HepG2 (cell line): ENCODE data around the gene TIRAP. TPM values are rescaled to one million over a fixed set of nuclear protein-coding genes. Genes with fewer than 3 reads are reported as not detected.

ENCODE experiments used
- ATAC-seq: fragments of 200-7000 bp; cut with Tn5 transposase; 3 replicates; pipeline ENCODE4 v1.9.1; 2020; ENCODE audit warnings: mild to moderate bottlenecking, moderate library complexity
- BruUV-seq: library from RNA; stranded (reverse); fragments of 400-500 nt; replicated peaks from 2 replicates; lab custom pipeline; 2021; lab: Mats Ljungman, UMichigan
- CTCF ChIA-PET: fragments of 300-600 bp; formaldehyde crosslinking; extraction: SDS; loops from one replicate; lab custom pipeline; 2021; ENCODE audit warnings: low total read pairs, inconsistent platforms, low intra/inter-chr PET ratio; lab: Yijun Ruan, JAX
- POLR2A ChIA-PET: fragments of 350-600 bp; sonication (Branson Sonifier 250); formaldehyde crosslinking; loops from one replicate; lab custom pipeline; 2020; ENCODE audit warnings: antibody characterized with exemption, inconsistent platforms; lab: Yijun Ruan, JAX
- DNase-seq: peaks from one replicate; pipeline ENCODE4 v3.0.0-alpha.2; 2015; ENCODE audit warnings: low spot score
- FAIRE-seq: peaks from 3 replicates; lab custom pipeline; 2011; peaks lifted over from hg19 to GRCh38; lab: Jason Lieb, UNC
- H2AFZ ChIP-seq: one replicate; pipeline ENCODE4 v1.6.1; 2011; ENCODE audit warnings: low read length, inconsistent platforms
- H3K27ac ChIP-seq: fragments of 300-600 bp; 3 replicates; pipeline ENCODE4 v1.8.0; 2011; ENCODE audit warnings: mixed run types, mild to moderate bottlenecking, mixed read lengths, low read length, inconsistent platforms; ENCODE audit not compliant: insufficient read depth; ENCODE audit errors: extremely low read length
- H3K27me3 ChIP-seq, 2 experiments: fragments of 200-600 bp in 1 of 2; 2 replicates in 1 of 2; 3 replicates in 1 of 2; pipeline versions ENCODE4 v1.6.0 to v1.8.0; 2011; ENCODE audit warnings: low read length in 2 of 2, mild to moderate bottlenecking in 2 of 2, moderate library complexity in 2 of 2, inconsistent platforms in 1 of 2; ENCODE audit not compliant: insufficient read depth in 2 of 2, control insufficient read depth in 1 of 2
- H3K36me3 ChIP-seq, 2 experiments: fragments of 200-600 bp in 1 of 2; replicated peaks in 1 of 2; 2 replicates in 1 of 2; 3 replicates in 1 of 2; pipeline versions ENCODE4 v1.5.1 to v1.8.0; 2011; ENCODE audit warnings: low read length in 2 of 2, inconsistent platforms in 1 of 2; ENCODE audit not compliant: insufficient read depth in 2 of 2, control insufficient read depth in 1 of 2
- H3K4me1 ChIP-seq: 2 replicates; pipeline ENCODE4 v1.5.1; 2012; ENCODE audit warnings: low read length, inconsistent platforms; ENCODE audit not compliant: insufficient read depth
- H3K4me2 ChIP-seq: 2 replicates; pipeline ENCODE4 v1.6.0; 2011; ENCODE audit warnings: low read depth, low read length, inconsistent platforms
- H3K4me3 ChIP-seq, 3 experiments: fragments of 200-600 bp in 1 of 3; sonication (generic), shearing (Covaris generic) in 1 of 3; replicated peaks in 1 of 3; 2 replicates each; pipeline ENCODE4 v1.5.1; 2011 to 2016; ENCODE audit warnings: low read length in 3 of 3, inconsistent platforms in 2 of 3, low read depth in 2 of 3, mild to moderate bottlenecking in 2 of 3, control low read depth in 1 of 3, mixed read lengths in 1 of 3; ENCODE audit not compliant: insufficient read depth in 1 of 3
- H3K79me2 ChIP-seq: one replicate; pipeline ENCODE4 v1.6.1; 2011; ENCODE audit warnings: low read length, inconsistent platforms; ENCODE audit not compliant: insufficient read depth
- H3K9ac ChIP-seq: 2 replicates; pipeline ENCODE4 v1.6.0; 2011; ENCODE audit warnings: mild to moderate bottlenecking, low read depth, low read length, inconsistent platforms; ENCODE audit not compliant: insufficient read depth
- H3K9me3 ChIP-seq: 2 replicates; pipeline ENCODE4 v1.5.1; 2012; ENCODE audit warnings: mild to moderate bottlenecking, low read length
- H4K20me1 ChIP-seq: 2 replicates; pipeline ENCODE4 v1.6.0; 2011; ENCODE audit warnings: inconsistent platforms, mild to moderate bottlenecking, low read length, moderate library complexity; ENCODE audit not compliant: insufficient read depth
- AKAP8 ChIP-seq: sonication (generic); formaldehyde crosslinking; IDR thresholded peaks from 2 replicates; pipeline ENCODE4 v1.5.1; 2020; ENCODE audit warnings: mild to moderate bottlenecking, missing genetic modification reagents
- ARHGAP35 ChIP-seq: sonication (generic); formaldehyde crosslinking; IDR thresholded peaks from 2 replicates; pipeline ENCODE4 v1.9.0; 2022; ENCODE audit warnings: mild to moderate bottlenecking, inconsistent platforms, moderate library complexity, missing genetic modification reagents, borderline replicate concordance
- ESRRA ChIP-seq: sonication (generic); formaldehyde crosslinking; IDR thresholded peaks from 2 replicates; pipeline ENCODE4 v1.5.1; 2020; ENCODE audit warnings: mild to moderate bottlenecking, low read depth, missing genetic modification reagents
- FOSL1 ChIP-seq: sonication (generic); formaldehyde crosslinking; IDR thresholded peaks from 2 replicates; pipeline ENCODE4 v1.9.0; 2021; ENCODE audit warnings: missing genetic modification reagents, borderline replicate concordance
- NR3C1 ChIP-seq: sonication (generic); formaldehyde crosslinking; IDR thresholded peaks from 2 replicates; pipeline ENCODE4 v1.4.0; 2020; ENCODE audit warnings: missing genetic modification reagents
- PATZ1 ChIP-seq: sonication (generic); formaldehyde crosslinking; IDR thresholded peaks from 2 replicates; pipeline ENCODE4 v1.4.0; 2020; ENCODE audit warnings: missing genetic modification reagents
- RARA ChIP-seq: IDR thresholded peaks from 2 replicates; pipeline ENCODE4 v1.6.1; 2016; ENCODE audit warnings: missing genetic modification reagents, missing compliant biosample characterization
- RXRA ChIP-seq: sonication (generic); formaldehyde crosslinking; IDR thresholded peaks from 2 replicates; pipeline ENCODE4 v1.5.1; 2020; ENCODE audit warnings: missing genetic modification reagents
- SKI ChIP-seq: fragments of 450-650 bp; IDR thresholded peaks from one replicate; pipeline ENCODE4 v1.6.1; 2018; ENCODE audit warnings: mild to moderate bottlenecking; ENCODE audit not compliant: partially characterized antibody
- SOX5 ChIP-seq: IDR thresholded peaks from 2 replicates; pipeline ENCODE4 v1.6.1; 2016; ENCODE audit warnings: borderline replicate concordance
- TAF15 ChIP-seq: fragments of 200-400 bp; formaldehyde crosslinking; IDR thresholded peaks from one replicate; pipeline ENCODE4 v1.6.1; 2018; ENCODE audit warnings: mild to moderate bottlenecking, low read depth, low read length; ENCODE audit not compliant: poor library complexity, severe bottlenecking
- ZBTB7A ChIP-seq: sonication (generic); formaldehyde crosslinking; IDR thresholded peaks from 2 replicates; pipeline ENCODE4 v1.8.0; 2022; ENCODE audit warnings: mild to moderate bottlenecking, missing genetic modification reagents
- ZFX ChIP-seq: sonication (generic); formaldehyde crosslinking; IDR thresholded peaks from 2 replicates; pipeline ENCODE4 v1.4.0; 2020; ENCODE audit warnings: mild to moderate bottlenecking, low read depth, missing genetic modification reagents, moderate library complexity
- ZNF256 ChIP-seq: sonication (generic); formaldehyde crosslinking; conservative IDR thresholded peaks from 2 replicates; pipeline ENCODE4 v1.4.0; 2020; ENCODE audit warnings: missing genetic modification reagents
- ZNF264 ChIP-seq: sonication (generic); formaldehyde crosslinking; IDR thresholded peaks from 2 replicates; pipeline ENCODE4 v1.4.0; 2020; ENCODE audit warnings: missing genetic modification reagents
- ZNF616 ChIP-seq: sonication (generic); formaldehyde crosslinking; IDR thresholded peaks from 2 replicates; pipeline ENCODE4 v1.5.0; 2020; ENCODE audit warnings: low read depth, mild to moderate bottlenecking, missing genetic modification reagents
- ZSCAN22 ChIP-seq: sonication (generic); formaldehyde crosslinking; IDR thresholded peaks from 2 replicates; pipeline ENCODE4 v1.4.0; 2020; ENCODE audit warnings: mild to moderate bottlenecking, missing genetic modification reagents
- WGBS: methylation state at CpG from one replicate; pipeline ENCODE4 v1.1.6; 2017; ENCODE audit warnings: low lambda C conversion rate; 5-methylcytosine and 5-hydroxymethylcytosine counted together
- in situ Hi-C: cut with HindIII; loops from 2 replicates; pipeline ENCODE4 v1.10.0; 2017; ENCODE audit warnings: low pct_unique_long_range_greater_than_20kb; ENCODE audit not compliant: extremely low pct_ligation_motif_present
- intact Hi-C: fragments of 100-400 bp; cut with micrococcal nuclease; formaldehyde crosslinking; loops from one replicate; pipeline ENCODE4 v1.10.0; 2022; ENCODE audit not compliant: unreplicated experiment
- polyA plus RNA-seq, 8 experiments: library from polyadenylated mRNA; depleted of rRNA in 3 of 8; stranded (reverse) in 7 of 8; unstranded in 1 of 8; fragments of >200 nt; fragmentation: Illumina TruSeq in 4 of 8; extraction: Trizol in 4 of 8; gene quantifications; 2 replicates each; pipeline versions ENCODE4 v1.2.1 to v1.2.3, GENCODE V29; 2011 to 2016; ENCODE audit warnings: low read depth in 4 of 8, missing spikeins in 1 of 8, mixed read lengths in 1 of 8; ENCODE audit not compliant: insufficient read depth in 1 of 8
- total RNA-seq, 5 experiments: library from RNA; depleted of rRNA; stranded (reverse); fragments of >200 nt; fragmentation: Illumina TruSeq; extraction: Trizol; gene quantifications; 2 replicates each; pipeline ENCODE4 v1.2.3, GENCODE V29; 2016; ENCODE audit warnings: low read depth in 1 of 5
- TF ChIP-seq, protein P1 (sequence below): conservative IDR thresholded peaks from 2 replicates; pipeline ENCODE4 v1.6.1; 2018; ENCODE audit warnings: missing genetic modification reagents
- TF ChIP-seq, protein P2 (sequence below): sonication (generic); formaldehyde crosslinking; IDR thresholded peaks from 2 replicates; pipeline ENCODE4 v1.8.0; 2022; ENCODE audit warnings: mild to moderate bottlenecking, missing genetic modification reagents; ENCODE audit not compliant: insufficient replicate concordance

The TIRAP gene
- total and polyA plus RNA-seq, 2 of the 13 experiments (the other 11 are each of a cell fraction or from before 2014, with no cell fraction given) = 5.4 to 5.7 TPM

DNA sequence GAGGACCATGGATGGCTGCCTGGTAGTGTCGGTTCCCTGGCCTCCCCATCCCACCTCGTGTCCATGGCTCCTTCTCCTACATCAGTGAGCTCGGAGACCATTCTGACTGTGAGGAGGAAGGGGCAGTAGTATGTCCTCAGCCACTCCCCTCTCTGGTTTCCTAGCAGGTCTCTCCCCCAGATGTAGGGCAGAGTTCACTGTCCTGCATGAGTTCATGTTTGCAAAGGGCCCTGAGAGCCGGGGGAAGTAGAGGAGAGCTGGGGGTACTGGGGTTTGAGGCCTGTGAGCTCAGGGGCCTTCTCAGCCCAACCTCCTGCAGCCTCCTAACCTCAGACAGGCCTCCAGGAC is 54.2 kb downstream of the TIRAP start (continued):
- TF ChIP-seq PATZ1 (0 out of 2 replicates have a peak, but pooled peaks have one; percentile 15), NR3C1 (CRISPR knock-in tag) (no peak), ZBTB7A (CRISPR knock-in tag) (no peak)

GRCh38 chr11:126337474-126338241 is 54.8 kb downstream of the TIRAP start:
- Histone ChIP-seq H3K79me2 (no peaks in the 10 kb centered on the region), H3K9me3 (no peaks in the 10 kb centered on the region), H3K27me3 (no peaks in the 10 kb centered on the region), H4K20me1 (no peaks in the 10 kb centered on the region), H3K4me2 (peak overlapping the region; percentile 48), H3K36me3 (peaks cover 9 to 32% of the 10 kb centered on the region in 2 experiments; a peak in 4 of 5 replicates), H3K4me1 (peaks cover 29% of the 10 kb centered on the region), H2AFZ (no peak overlapping the region), H3K4me3 (no peak overlapping the region), H3K9ac (no peak overlapping the region), H3K27ac (peak overlapping the region; percentile 6)
- intact Hi-C loops = no loop called here
- BruUV-seq = no TSS peak
- ATAC-seq = peak; percentile 84
- peak; percentile 49 for DNase-seq
- in situ Hi-C loops = no loop called here
- 91% methylated on average over 12 of the region's 15 CpGs for WGBS
- FAIRE-seq = no peak
- ChIA-PET POLR2A (interaction anchor here (1.2 to 1.8 kb wide), 2 partner anchors 18 to 19 kb away, joined by 3 to 8 read pairs; partner anchors contain the start of gene ST3GAL4), CTCF (no interaction called here)
- TF ChIP-seq ZNF616 = no peak
- TF ChIP-seq, protein P1, sequence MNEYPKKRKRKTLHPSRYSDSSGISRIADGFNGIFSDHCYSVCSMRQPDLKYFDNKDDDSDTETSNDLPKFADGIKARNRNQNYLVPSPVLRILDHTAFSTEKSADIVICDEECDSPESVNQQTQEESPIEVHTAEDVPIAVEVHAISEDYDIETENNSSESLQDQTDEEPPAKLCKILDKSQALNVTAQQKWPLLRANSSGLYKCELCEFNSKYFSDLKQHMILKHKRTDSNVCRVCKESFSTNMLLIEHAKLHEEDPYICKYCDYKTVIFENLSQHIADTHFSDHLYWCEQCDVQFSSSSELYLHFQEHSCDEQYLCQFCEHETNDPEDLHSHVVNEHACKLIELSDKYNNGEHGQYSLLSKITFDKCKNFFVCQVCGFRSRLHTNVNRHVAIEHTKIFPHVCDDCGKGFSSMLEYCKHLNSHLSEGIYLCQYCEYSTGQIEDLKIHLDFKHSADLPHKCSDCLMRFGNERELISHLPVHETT (CRISPR knock-in tag) = no peak
- no peak for TF ChIP-seq TAF15
- TF ChIP-seq, protein P2, sequence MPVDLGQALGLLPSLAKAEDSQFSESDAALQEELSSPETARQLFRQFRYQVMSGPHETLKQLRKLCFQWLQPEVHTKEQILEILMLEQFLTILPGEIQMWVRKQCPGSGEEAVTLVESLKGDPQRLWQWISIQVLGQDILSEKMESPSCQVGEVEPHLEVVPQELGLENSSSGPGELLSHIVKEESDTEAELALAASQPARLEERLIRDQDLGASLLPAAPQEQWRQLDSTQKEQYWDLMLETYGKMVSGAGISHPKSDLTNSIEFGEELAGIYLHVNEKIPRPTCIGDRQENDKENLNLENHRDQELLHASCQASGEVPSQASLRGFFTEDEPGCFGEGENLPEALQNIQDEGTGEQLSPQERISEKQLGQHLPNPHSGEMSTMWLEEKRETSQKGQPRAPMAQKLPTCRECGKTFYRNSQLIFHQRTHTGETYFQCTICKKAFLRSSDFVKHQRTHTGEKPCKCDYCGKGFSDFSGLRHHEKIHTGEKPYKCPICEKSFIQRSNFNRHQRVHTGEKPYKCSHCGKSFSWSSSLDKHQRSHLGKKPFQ (CRISPR knock-in tag) = no peak
- peak; percentile 53 for TF ChIP-seq ZFX (CRISPR knock-in tag)
- no peak for TF ChIP-seq ZSCAN22 (CRISPR knock-in tag)
- no peak for TF ChIP-seq SOX5 (CRISPR knock-in tag)
- 0 out of 2 replicates have a peak, but pooled peaks have one; percentile 27 for TF ChIP-seq ESRRA
- no peak for TF ChIP-seq ZNF256
- peak; percentile 28 for TF ChIP-seq SKI
- TF ChIP-seq ZNF264 (CRISPR knock-in tag) = no peak
- no peak for TF ChIP-seq ARHGAP35
- TF ChIP-seq FOSL1 (CRISPR knock-in tag) = no peak
- TF ChIP-seq AKAP8 (CRISPR knock-in tag) = no peak
- TF ChIP-seq RXRA (CRISPR knock-in tag) = peak; percentile 58; the same call in 1 of the 2 replicates
- TF ChIP-seq RARA (CRISPR knock-in tag) = peak; percentile 76
